22Rv1 (cell line): ENCODE measurements around the gene SLC23A2.
"Not testable (repeated sequence)": the region's sequence is repeated elsewhere in the genome, so short reads cannot be mapped to it uniquely, and the experiment has no call there.

Experiments used
- CTCF ChIP-seq: fragments of 450-650 bp; IDR thresholded peaks from 2 replicates; pipeline ENCODE4 v1.5.1; 2017; ENCODE audit warnings: mild to moderate bottlenecking
- ZFX ChIP-seq: fragments of 450-650 bp; IDR thresholded peaks from 2 replicates; pipeline ENCODE4 v1.6.1; 2017; ENCODE audit warnings: antibody characterized with exemption, borderline replicate concordance

- not testable (repeated sequence) for TF ChIP-seq CTCF, ZFX
Measured at GRCh38 chr20:5023171-5023570, 21.9 kb upstream of the SLC23A2 start.
